ENCODE results near the gene S100B. TPM values are rescaled to one million over a fixed set of nuclear protein-coding genes. Genes with fewer than 3 reads are reported as not detected.

The S100B gene
- total RNA-seq, 2 donors from 2014 or later = 0.72 TPM; not detected in 1

- Mint-ChIP-seq H3K9me3 (no peaks in the 10 kb centered on the region), H3K36me3 (ENCODE audit: insufficient read depth in 2 of 2) (peaks cover 0 to 1% of the 10 kb centered on the region in 2 donors), H3K4me3 (peak overlapping the region in 1 of 2 donors; percentile 22), H3K27ac (peak overlapping the region; percentile 45), H3K27me3 (ENCODE audit: low read depth) (no peaks in the 10 kb centered on the region), H3K4me1 (ENCODE audit: low read depth) (peaks cover 33% of the 10 kb centered on the region)
- DNase-seq (no peak), ATAC-seq (replicated peaks in 1 of 2) (peak; percentile 30 to 33)
Observed at GRCh38 chr21:46606427-46606813, 1.5 kb upstream of the S100B start.

- H3K9me3 Mint-ChIP-seq = no peaks in the 10 kb centered on the region
- ATAC-seq (replicated peaks in 1 of 2) (peak; percentile 92), DNase-seq (peak; percentile 47 to 49)
- peaks cover 0 to under 1% of the 10 kb centered on the region in 2 donors for H3K36me3 Mint-ChIP-seq (ENCODE audit: insufficient read depth in 2 of 2)
- peak overlapping the region; percentile 45 for H3K27ac Mint-ChIP-seq
- H3K4me3 Mint-ChIP-seq = peak overlapping the region in 1 of 2 donors; percentile 44
- H3K4me1 Mint-ChIP-seq (ENCODE audit: low read depth) = peaks cover 33% of the 10 kb centered on the region
- no peaks in the 10 kb centered on the region for H3K27me3 Mint-ChIP-seq (ENCODE audit: low read depth)
Observed at GRCh38 chr21:46605767-46606426, 1.0 kb upstream of the S100B start.

- no peaks in the 10 kb centered on the region for H3K27me3 Mint-ChIP-seq (ENCODE audit: low read depth)
- ATAC-seq (replicated peaks in 1 of 2) (no peak), DNase-seq (no peak)
- no peak overlapping the region for H3K27ac Mint-ChIP-seq
- no peaks in the 10 kb centered on the region for H3K9me3 Mint-ChIP-seq
- no peaks in the 10 kb centered on the region for H3K36me3 Mint-ChIP-seq (ENCODE audit: insufficient read depth in 2 of 2)
- peak overlapping the region; percentile 4 to 66 for H3K4me3 Mint-ChIP-seq
- H3K4me1 Mint-ChIP-seq (ENCODE audit: low read depth) = peaks cover 33% of the 10 kb centered on the region
Observed at GRCh38 chr21:46604329-46604974, 430 bp downstream of the S100B start.

GRCh38 chr21:46603228-46603627 lies 1.7 kb downstream of the S100B start:
- DNase-seq (no peak), ATAC-seq (replicated peaks in 1 of 2) (no peak)
- no peaks in the 10 kb centered on the region for H3K36me3 Mint-ChIP-seq (ENCODE audit: insufficient read depth in 2 of 2)
- no peaks in the 10 kb centered on the region for H3K27me3 Mint-ChIP-seq (ENCODE audit: low read depth)
- no peak overlapping the region for H3K27ac Mint-ChIP-seq
- no peaks in the 10 kb centered on the region for H3K9me3 Mint-ChIP-seq
- peaks cover 29% of the 10 kb centered on the region for H3K4me1 Mint-ChIP-seq (ENCODE audit: low read depth)
- H3K4me3 Mint-ChIP-seq = no peak overlapping the region

GRCh38 chr21:46600978-46601377 lies 3.9 kb downstream of the S100B start:
- DNase-seq (no peak), ATAC-seq (replicated peaks in 1 of 2) (no peak)
- peaks cover 14% of the 10 kb centered on the region for H3K4me1 Mint-ChIP-seq (ENCODE audit: low read depth)
- no peaks in the 10 kb centered on the region for H3K36me3 Mint-ChIP-seq (ENCODE audit: insufficient read depth in 2 of 2)
- H3K27ac Mint-ChIP-seq = no peak overlapping the region
- no peaks in the 10 kb centered on the region for H3K27me3 Mint-ChIP-seq (ENCODE audit: low read depth)
- H3K9me3 Mint-ChIP-seq = no peaks in the 10 kb centered on the region
- no peak overlapping the region for H3K4me3 Mint-ChIP-seq

GRCh38 chr21:46600305-46600704 lies 4.6 kb downstream of the S100B start:
- Mint-ChIP-seq H3K36me3 (ENCODE audit: insufficient read depth in 2 of 2) (no peaks in the 10 kb centered on the region), H3K4me1 (ENCODE audit: low read depth) (peaks cover 7% of the 10 kb centered on the region), H3K4me3 (no peak overlapping the region), H3K27ac (no peak overlapping the region), H3K27me3 (ENCODE audit: low read depth) (no peaks in the 10 kb centered on the region), H3K9me3 (no peaks in the 10 kb centered on the region)
- DNase-seq = no peak
- no peak for ATAC-seq (replicated peaks in 1 of 2)

GRCh38 chr21:46598581-46599572 lies 6.0 kb downstream of the S100B start:
- ATAC-seq (replicated peaks in 1 of 2) (no peak), DNase-seq (no peak)
- no peaks in the 10 kb centered on the region for H3K27me3 Mint-ChIP-seq (ENCODE audit: low read depth)
- H3K27ac Mint-ChIP-seq = no peak overlapping the region
- H3K4me1 Mint-ChIP-seq (ENCODE audit: low read depth) = no peaks in the 10 kb centered on the region
- peaks cover 3% of the 10 kb centered on the region in 2 donors for H3K36me3 Mint-ChIP-seq (ENCODE audit: insufficient read depth in 2 of 2)
- H3K9me3 Mint-ChIP-seq = no peaks in the 10 kb centered on the region
- H3K4me3 Mint-ChIP-seq = no peak overlapping the region

GRCh38 chr21:46597896-46598343 lies 7.0 kb downstream of the S100B start:
- DNase-seq (no peak), ATAC-seq (replicated peaks in 1 of 2) (no peak)
- Mint-ChIP-seq H3K4me1 (ENCODE audit: low read depth) (no peaks in the 10 kb centered on the region), H3K36me3 (ENCODE audit: insufficient read depth in 2 of 2) (peaks cover 3 to 5% of the 10 kb centered on the region in 2 donors), H3K27me3 (ENCODE audit: low read depth) (no peaks in the 10 kb centered on the region), H3K27ac (no peak overlapping the region), H3K9me3 (peaks cover 0 to 7% of the 10 kb centered on the region in 2 donors), H3K4me3 (no peak overlapping the region)

GRCh38 chr21:46597031-46597430 lies 7.9 kb downstream of the S100B start:
- ATAC-seq (replicated peaks in 1 of 2) (no peak), DNase-seq (no peak)
- H3K27ac Mint-ChIP-seq = no peak overlapping the region
- no peak overlapping the region for H3K4me3 Mint-ChIP-seq
- H3K9me3 Mint-ChIP-seq = peaks cover 0 to 8% of the 10 kb centered on the region in 2 donors
- H3K36me3 Mint-ChIP-seq (ENCODE audit: insufficient read depth in 2 of 2) = peaks cover 3 to 5% of the 10 kb centered on the region in 2 donors
- no peaks in the 10 kb centered on the region for H3K4me1 Mint-ChIP-seq (ENCODE audit: low read depth)
- H3K27me3 Mint-ChIP-seq (ENCODE audit: low read depth) = no peaks in the 10 kb centered on the region

GRCh38 chr21:46596201-46596600 lies 8.7 kb downstream of the S100B start:
- no peak for ATAC-seq (replicated peaks in 1 of 2)
- H3K9me3 Mint-ChIP-seq = peaks cover 0 to 15% of the 10 kb centered on the region in 2 donors
- no peak overlapping the region for H3K27ac Mint-ChIP-seq
- no peak for DNase-seq
- peaks cover 3 to 10% of the 10 kb centered on the region in 2 donors for H3K36me3 Mint-ChIP-seq (ENCODE audit: insufficient read depth in 2 of 2)
- H3K4me1 Mint-ChIP-seq (ENCODE audit: low read depth) = no peaks in the 10 kb centered on the region
- H3K4me3 Mint-ChIP-seq = no peak overlapping the region
- no peaks in the 10 kb centered on the region for H3K27me3 Mint-ChIP-seq (ENCODE audit: low read depth)

- H3K9me3 Mint-ChIP-seq = peaks cover 0 to 23% of the 10 kb centered on the region in 2 donors
Observed at GRCh38 chr21:46594276-46594675, 10.6 kb downstream of the S100B start.

GRCh38 chr21:46585191-46585953 lies 19.5 kb downstream of the S100B start:
- Mint-ChIP-seq H3K4me1 (ENCODE audit: low read depth) (peaks cover 9% of the 10 kb centered on the region), H3K27ac (no peak overlapping the region), H3K27me3 (ENCODE audit: low read depth) (no peaks in the 10 kb centered on the region), H3K9me3 (peaks cover 23 to 30% of the 10 kb centered on the region in 2 donors), H3K4me3 (no peak overlapping the region), H3K36me3 (ENCODE audit: insufficient read depth in 2 of 2) (peaks cover 30 to 39% of the 10 kb centered on the region in 2 donors)
- ATAC-seq (replicated peaks in 1 of 2) (no peak), DNase-seq (no peak)

More at GRCh38 chr21:46594276-46594675, 10.6 kb downstream of the S100B start:
- H3K36me3 Mint-ChIP-seq (ENCODE audit: insufficient read depth in 2 of 2) = peaks cover 9 to 12% of the 10 kb centered on the region in 2 donors
- H3K4me3 Mint-ChIP-seq = no peak overlapping the region
- no peaks in the 10 kb centered on the region for H3K4me1 Mint-ChIP-seq (ENCODE audit: low read depth)
- H3K27me3 Mint-ChIP-seq (ENCODE audit: low read depth) = no peaks in the 10 kb centered on the region
- no peak for DNase-seq
- no peak for ATAC-seq (replicated peaks in 1 of 2)
- H3K27ac Mint-ChIP-seq = no peak overlapping the region
